NOMO-1 treated with dmso at 0.1 percent for 144 hours (cell line): ENCODE measurements around the gene CHMP4A.
"Not testable (repeated sequence)": the region's sequence is repeated elsewhere in the genome, so short reads cannot be mapped to it uniquely, and the experiment has no call there.

Experiments used
- DNase-seq: peaks from one replicate; lab custom pipeline; 2025; ENCODE audit not compliant: unreplicated experiment; lab: John Stamatoyannopoulos, UW

CHMP4A gene

GRCh38 chr14:24226473-24226872 is 13.2 kb upstream of the CHMP4A start:
- DNase-seq = no peak

- no peak for DNase-seq
Measured at GRCh38 chr14:24224618-24225071, 11.4 kb upstream of the CHMP4A start.

- not testable (repeated sequence) for DNase-seq
Measured at GRCh38 chr14:24222987-24223386, 9.7 kb upstream of the CHMP4A start.

- no peak for DNase-seq
Measured at GRCh38 chr14:24219521-24219920, 6.2 kb upstream of the CHMP4A start.

DNA sequence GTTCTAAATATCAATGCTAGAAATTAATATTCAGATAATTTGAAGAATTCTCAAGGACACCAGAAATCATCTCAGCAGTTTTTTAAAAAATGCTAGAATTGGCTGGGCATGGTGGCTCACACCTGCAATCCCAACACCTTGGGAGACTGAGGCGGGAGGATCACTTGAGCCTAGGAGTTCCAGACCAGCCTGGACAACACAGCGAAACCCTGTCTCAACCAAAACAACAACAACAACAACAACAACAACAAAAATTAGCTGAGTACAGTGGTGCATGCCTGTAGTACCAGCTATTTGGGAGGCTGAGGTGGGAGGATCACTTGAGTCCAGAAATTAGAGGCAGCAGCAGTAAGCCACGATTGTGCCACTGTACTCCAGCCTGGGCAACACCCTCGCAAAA is 5.8 kb upstream of the CHMP4A start:
- DNase-seq = no peak

- DNase-seq = not testable (repeated sequence)
Measured at GRCh38 chr14:24216876-24217275, 3.6 kb upstream of the CHMP4A start.

DNA sequence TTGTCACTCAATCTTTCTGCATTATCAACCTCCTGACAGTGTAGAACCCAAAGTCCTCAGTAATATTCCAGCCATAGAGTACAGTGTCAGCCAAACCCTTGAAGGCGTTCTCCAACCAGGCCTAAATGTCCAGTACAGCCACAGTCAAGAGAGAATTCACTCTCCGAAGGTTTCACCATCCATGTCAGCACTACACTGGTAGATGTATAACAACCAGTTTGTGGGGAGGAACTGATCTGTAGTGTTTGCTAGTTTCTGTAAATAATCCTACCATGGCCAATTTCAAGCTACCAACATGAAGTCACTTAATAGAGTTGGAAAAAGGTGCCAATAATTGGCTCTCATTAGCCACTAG is 3.0 kb upstream of the CHMP4A start:
- DNase-seq = no peak

- peak; percentile 88 for DNase-seq
Measured at GRCh38 chr14:24215495-24216344, 2.4 kb upstream of the CHMP4A start, which contains the start of gene MDP1. TSS of gene MDP1 (minus strand) at chr14:24216066. CDS start at chr14:24215955, 111 bp downstream.

DNA sequence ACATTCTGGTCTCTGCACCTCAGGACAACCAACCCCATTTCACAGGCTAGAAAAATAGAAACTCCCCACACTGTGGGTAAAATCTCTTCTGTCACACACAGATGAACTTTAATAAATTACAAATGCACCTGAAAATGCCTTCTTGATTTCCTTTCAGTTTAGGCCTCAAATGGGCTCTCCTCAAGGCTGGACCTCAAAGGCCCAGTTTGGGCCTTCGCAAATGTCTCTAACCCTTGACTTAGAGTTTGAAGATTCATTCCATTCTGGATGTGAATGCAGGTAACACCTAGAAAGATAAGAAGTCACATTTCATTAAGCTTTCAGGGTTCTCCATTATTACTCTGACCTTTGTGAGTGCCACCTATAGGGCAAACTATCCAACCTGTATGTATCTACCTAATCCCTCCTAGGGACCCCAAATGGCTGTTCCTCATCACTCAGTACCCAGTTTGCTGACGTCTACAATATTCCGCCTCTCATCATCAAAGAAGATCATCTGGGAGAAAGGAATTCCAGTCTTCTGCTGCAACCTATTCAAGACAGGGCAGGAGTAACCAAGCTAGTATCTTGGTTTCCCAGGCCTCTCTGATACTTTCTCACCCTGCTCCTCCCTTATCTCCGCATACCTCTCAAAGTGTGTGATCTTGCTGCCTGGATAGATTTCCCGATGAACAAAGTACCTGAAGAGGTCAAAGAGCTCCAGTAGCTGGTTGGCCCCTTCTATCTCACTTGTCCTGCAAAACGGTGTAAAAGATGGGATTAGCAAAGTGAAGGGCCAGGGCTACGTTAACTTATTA is 776 bp upstream of the CHMP4A start:
- no peak for DNase-seq

DNA sequence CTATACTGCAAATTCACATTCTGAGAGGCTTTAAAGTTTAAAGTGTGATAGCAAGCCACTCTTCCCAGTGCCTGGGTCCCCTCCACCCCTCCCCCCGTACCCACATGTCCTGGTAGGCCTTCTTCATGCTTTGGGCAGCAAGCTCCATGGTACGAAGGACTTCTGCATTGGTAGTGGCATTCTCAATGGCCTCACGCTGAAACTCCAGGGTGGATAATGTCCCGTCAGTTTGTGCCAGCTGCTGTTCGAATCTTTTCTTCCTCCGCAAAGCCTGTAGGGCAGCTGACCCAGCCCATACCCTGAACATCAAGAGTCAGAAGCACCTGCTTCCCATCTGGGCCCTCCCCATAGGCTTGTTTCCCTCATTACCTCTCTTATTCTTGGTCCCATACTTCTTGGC is 2.0 kb downstream of the CHMP4A start:
- DNase-seq = no peak

DNA sequence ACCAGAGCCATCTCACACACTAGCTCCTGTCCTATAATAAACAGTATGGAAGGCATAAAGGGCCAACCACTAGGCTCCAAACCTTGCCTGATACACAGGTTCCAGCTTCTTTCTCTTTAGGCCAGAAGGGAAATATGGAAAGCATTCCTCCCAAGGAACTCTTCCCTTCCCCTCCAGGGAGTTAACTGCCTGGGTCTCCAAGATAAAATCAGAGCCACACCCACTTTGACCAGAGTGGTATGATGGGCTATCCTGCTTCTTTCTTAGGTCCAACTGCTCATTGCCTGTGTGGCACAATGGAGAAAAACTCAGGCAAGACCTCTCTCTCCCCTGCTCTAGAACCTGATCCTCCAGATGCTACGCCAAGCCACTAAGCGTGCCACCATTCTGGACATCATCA is 5.7 kb downstream of the CHMP4A start:
- DNase-seq = no peak

GRCh38 chr14:24207104-24207551 is 6.2 kb downstream of the CHMP4A start:
- no peak for DNase-seq

- DNase-seq = no peak
Measured at GRCh38 chr14:24206260-24207103, 6.8 kb downstream of the CHMP4A start.

GRCh38 chr14:24204163-24205146 is 8.8 kb downstream of the CHMP4A start:
- DNase-seq = no peak

GRCh38 chr14:24203249-24203886 is 9.9 kb downstream of the CHMP4A start:
- not testable (repeated sequence) for DNase-seq

DNA sequence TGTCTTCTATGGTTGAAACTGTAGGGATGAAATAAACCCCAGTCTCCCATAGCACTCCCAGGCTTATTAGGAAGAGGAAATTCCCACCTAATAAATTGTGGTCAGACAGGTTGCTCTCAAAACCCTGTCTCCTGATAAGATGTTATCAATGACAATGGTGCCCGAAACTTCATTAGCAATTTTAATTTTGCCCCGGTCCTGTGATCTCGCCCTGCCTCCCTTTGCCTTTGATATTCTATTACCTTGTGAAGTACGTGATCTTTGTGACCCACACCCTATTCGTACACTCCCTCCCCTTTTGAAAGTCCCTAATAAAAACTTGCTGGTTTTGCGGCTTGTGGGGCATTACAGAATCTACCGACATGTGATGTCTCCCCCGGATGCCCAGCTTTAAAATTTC is 10.8 kb downstream of the CHMP4A start:
- not testable (repeated sequence) for DNase-seq

GRCh38 chr14:24198814-24199524 is 14.3 kb downstream of the CHMP4A start:
- no peak for DNase-seq

DNA sequence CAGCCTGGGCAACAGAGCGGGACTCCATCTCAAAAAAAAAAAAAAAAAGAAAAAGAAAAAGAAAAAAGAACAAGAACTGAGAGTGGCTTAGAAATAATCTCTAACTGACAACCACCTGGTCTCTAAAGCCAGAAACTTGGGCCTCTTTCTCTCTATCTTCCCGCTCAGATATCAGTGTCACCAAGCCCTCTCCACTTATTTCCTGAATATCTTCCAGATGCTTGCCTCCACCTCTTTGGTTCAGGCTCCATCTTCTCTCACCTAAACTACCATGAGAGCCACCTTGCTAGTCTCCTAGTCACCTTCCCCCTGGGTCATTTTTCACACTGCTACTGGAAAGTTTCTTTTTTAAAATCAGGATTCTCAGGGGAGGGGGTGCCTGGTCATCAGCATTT is 16.2 kb downstream of the CHMP4A start:
- DNase-seq = no peak
